HEK293 (cell line): ENCODE measurements around the gene XYLT2.

Experiments used
- CTCF ChIA-PET: fragments of 350-600 bp; formaldehyde crosslinking; extraction: SDS; loops from one replicate; lab custom pipeline; 2021; ENCODE audit warnings: antibody characterized with exemption; lab: Yijun Ruan, JAX
- POLR2A ChIA-PET: fragments of 300-600 bp; formaldehyde crosslinking; extraction: SDS; loops from one replicate; lab custom pipeline; 2020; ENCODE audit warnings: antibody characterized with exemption, inconsistent platforms; lab: Yijun Ruan, JAX
- H3K27ac ChIP-seq: fragments of 200-500 bp; sonication (Bioruptor generic); 2 replicates; pipeline ENCODE4 v1.5.1; 2014; ENCODE audit warnings: low read depth, low read length, control low read depth, inconsistent platforms; ENCODE audit errors: extremely low read depth
- H3K36me3 ChIP-seq, 2 experiments: fragments of 200-500 bp in 1 of 2; sonication (Bioruptor generic) in 1 of 2; 1 replicate in 1 of 2; 2 replicates in 1 of 2; pipeline ENCODE4 v1.5.1; 2014 to 2017; ENCODE audit warnings: inconsistent platforms in 2 of 2, low read length in 2 of 2; ENCODE audit not compliant: control insufficient read depth in 2 of 2, insufficient read depth in 1 of 2
- H3K4me1 ChIP-seq: fragments of 200-500 bp; sonication (Bioruptor generic); 2 replicates; pipeline ENCODE4 v1.5.1; 2014; ENCODE audit warnings: mild to moderate bottlenecking, low read length, inconsistent platforms; ENCODE audit not compliant: control insufficient read depth, insufficient read depth
- H3K4me3 ChIP-seq: 2 replicates; pipeline ENCODE4 v1.5.1; 2011; ENCODE audit warnings: low read depth, mild to moderate bottlenecking, control low read depth, low read length, moderate library complexity
- H3K9me3 ChIP-seq: fragments of 200-500 bp; sonication (Bioruptor generic); 2 replicates; pipeline ENCODE4 v1.5.1; 2014; ENCODE audit warnings: low read depth, low read length, inconsistent platforms; ENCODE audit not compliant: control insufficient read depth, insufficient read depth
- EGR2 ChIP-seq: fragments of 450-650 bp; formaldehyde crosslinking; IDR thresholded peaks from 2 replicates; pipeline ENCODE4 v1.5.1; 2016; ENCODE audit warnings: low read depth, missing biosample characterization, missing genetic modification characterization
- GFI1B ChIP-seq: fragments of 450-650 bp; formaldehyde crosslinking; IDR thresholded peaks from 2 replicates; pipeline ENCODE4 v1.5.1; 2016; ENCODE audit warnings: missing biosample characterization, missing genetic modification characterization
- PRDM10 ChIP-seq: fragments of 450-650 bp; formaldehyde crosslinking; IDR thresholded peaks from 2 replicates; pipeline ENCODE4 v1.5.1; 2016; ENCODE audit warnings: missing biosample characterization, missing genetic modification characterization
- WT1 ChIP-seq: fragments of 450-650 bp; formaldehyde crosslinking; IDR thresholded peaks from 2 replicates; pipeline ENCODE4 v1.5.1; 2016; ENCODE audit warnings: missing biosample characterization, missing genetic modification characterization
- ZFHX2 ChIP-seq: fragments of 450-650 bp; formaldehyde crosslinking; conservative IDR thresholded peaks from 2 replicates; pipeline ENCODE4 v1.5.1; 2016; ENCODE audit warnings: missing biosample characterization, missing genetic modification characterization
- ZIC2 ChIP-seq: fragments of 450-650 bp; formaldehyde crosslinking; IDR thresholded peaks from 2 replicates; pipeline ENCODE4 v1.5.1; 2016; ENCODE audit warnings: missing biosample characterization, missing genetic modification characterization
- ZNF184 ChIP-seq: fragments of 450-650 bp; IDR thresholded peaks from 2 replicates; pipeline ENCODE4 v1.5.1; 2018; ENCODE audit warnings: missing biosample characterization, mild to moderate bottlenecking, missing genetic modification characterization
- ZNF341 ChIP-seq: fragments of 450-650 bp; formaldehyde crosslinking; IDR thresholded peaks from 2 replicates; pipeline ENCODE4; 2016; ENCODE audit warnings: low read depth, missing biosample characterization, missing genetic modification characterization
- ZNF362 ChIP-seq: fragments of 450-650 bp; formaldehyde crosslinking; IDR thresholded peaks from 2 replicates; pipeline ENCODE4 v1.5.1; 2016; ENCODE audit warnings: missing biosample characterization, missing genetic modification characterization
- ZNF404 ChIP-seq: fragments of 450-650 bp; formaldehyde crosslinking; IDR thresholded peaks from 2 replicates; pipeline ENCODE4 v1.5.1; 2017; ENCODE audit warnings: missing biosample characterization, missing genetic modification characterization
- ZNF426 ChIP-seq: fragments of 450-650 bp; formaldehyde crosslinking; IDR thresholded peaks from 2 replicates; pipeline ENCODE4 v1.5.1; 2017; ENCODE audit warnings: missing biosample characterization, missing genetic modification characterization, mild to moderate bottlenecking, inconsistent platforms, moderate library complexity
- ZNF777 ChIP-seq: fragments of 450-650 bp; formaldehyde crosslinking; IDR thresholded peaks from 2 replicates; pipeline ENCODE4 v1.5.1; 2017; ENCODE audit warnings: missing biosample characterization, missing genetic modification characterization, borderline replicate concordance
- ZNF837 ChIP-seq: fragments of 450-650 bp; formaldehyde crosslinking; IDR thresholded peaks from 2 replicates; pipeline ENCODE4 v1.5.1; 2016; ENCODE audit warnings: missing biosample characterization, missing genetic modification characterization

Gene XYLT2

GRCh38 chr17:50303051-50303450 is 42.9 kb upstream of the XYLT2 start (continued):
- TF ChIP-seq PRDM10 (tag by site-specific recombination), result no peak

GRCh38 chr17:50303596-50303995 is 42.3 kb upstream of the XYLT2 start:
- H3K4me3 ChIP-seq, result no peak overlapping the region
- H3K36me3 ChIP-seq, result no peaks in the 10 kb centered on the region
- ChIA-PET POLR2A (no interaction called here), CTCF (interaction anchor here (0.6 to 1.1 kb wide), 4 partner anchors 27 to 322 kb away, joined by 3 to 13 read pairs (median 3); no protein-coding TSS in a partner anchor)
- no peak for TF ChIP-seq ZNF777 (tag by site-specific recombination)
- peak; percentile 66; the same call in 1 of the 2 replicates for TF ChIP-seq ZNF362 (tag by site-specific recombination)
- TF ChIP-seq WT1 (tag by site-specific recombination), result no peak
- no peak for TF ChIP-seq ZNF404 (tag by site-specific recombination)
- no peak overlapping the region for H3K27ac ChIP-seq
- H3K9me3 ChIP-seq, result no peaks in the 10 kb centered on the region
- H3K4me1 ChIP-seq, result no peaks in the 10 kb centered on the region

GRCh38 chr17:50304781-50305404 is 41.0 kb upstream of the XYLT2 start:
- CTCF ChIA-PET, result interaction anchor here (0.9 to 2.6 kb wide), 3 partner anchors 8 to 143 kb away, joined by 3 to 21 read pairs (median 6); no protein-coding TSS in a partner anchor
- Histone ChIP-seq H3K36me3 (no peaks in the 10 kb centered on the region), H3K9me3 (no peaks in the 10 kb centered on the region), H3K4me1 (no peaks in the 10 kb centered on the region), H3K27ac (no peak overlapping the region), H3K4me3 (no peak overlapping the region)
- peak; percentile 40; the same call in 1 of the 2 replicates for TF ChIP-seq EGR2 (tag by site-specific recombination)
- peak; percentile 37; the same call in 1 of the 2 replicates for TF ChIP-seq ZIC2 (tag by site-specific recombination)
- peak; percentile 79 for TF ChIP-seq ZFHX2 (tag by site-specific recombination)
- no peak for TF ChIP-seq ZNF341 (tag by site-specific recombination)
- no peak for TF ChIP-seq ZNF837
- POLR2A ChIA-PET, result no interaction called here

GRCh38 chr17:50307654-50308053 is 38.3 kb upstream of the XYLT2 start:
- Histone ChIP-seq H3K4me1 (no peaks in the 10 kb centered on the region), H3K36me3 (no peaks in the 10 kb centered on the region), H3K4me3 (no peak overlapping the region), H3K9me3 (no peaks in the 10 kb centered on the region), H3K27ac (no peak overlapping the region)
- ChIA-PET POLR2A (no interaction called here), CTCF (interaction anchor here (1.0 to 2.6 kb wide), 4 partner anchors 10 to 193 kb away, joined by 3 to 21 read pairs (median 6); no protein-coding TSS in a partner anchor)
- no peak for TF ChIP-seq GFI1B (tag by site-specific recombination)
- no peak for TF ChIP-seq ZNF426
- no peak for TF ChIP-seq ZNF184 (tag by site-specific recombination)
- TF ChIP-seq WT1 (tag by site-specific recombination), result no peak
